ENCODE results near the gene ALDH5A1.
A peak's percentile ranks its signal among the peaks of the same experiment; 100 is the strongest.

Gene ALDH5A1

DNA sequence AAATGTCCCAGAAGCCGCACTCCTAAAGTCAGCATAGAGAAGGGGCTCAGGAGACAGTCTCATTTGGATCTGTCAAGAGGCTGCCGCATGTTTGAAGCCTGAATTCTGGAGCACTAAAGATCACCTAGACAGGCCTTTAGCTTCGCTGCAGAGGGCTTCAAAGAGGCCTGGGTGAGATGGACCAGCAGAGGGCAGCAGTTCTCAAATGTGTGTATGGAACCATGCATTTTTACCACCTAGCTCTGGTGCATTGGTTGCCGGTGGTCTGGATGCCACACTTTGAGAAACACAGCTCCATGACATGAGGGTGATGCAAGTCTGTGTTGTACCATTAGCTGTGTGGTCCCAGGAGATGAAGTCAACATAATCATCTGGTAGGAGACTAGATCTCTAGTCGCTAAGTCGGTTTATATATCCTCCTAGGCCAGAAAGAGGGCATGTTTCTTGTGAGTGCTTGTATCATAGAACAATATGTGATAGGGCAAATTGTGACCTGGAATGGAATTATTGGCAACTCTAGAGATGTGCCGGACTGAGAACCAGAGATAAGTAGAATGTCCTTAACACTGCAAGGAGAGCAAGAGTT is 86.4 kb downstream of the ALDH5A1 start (continued):
- peak; percentile 98 for TF ChIP-seq ZSCAN30 (tag by site-specific recombination; IDR thresholded peaks at IDR 0.05)
- TF ChIP-seq, protein P1, sequence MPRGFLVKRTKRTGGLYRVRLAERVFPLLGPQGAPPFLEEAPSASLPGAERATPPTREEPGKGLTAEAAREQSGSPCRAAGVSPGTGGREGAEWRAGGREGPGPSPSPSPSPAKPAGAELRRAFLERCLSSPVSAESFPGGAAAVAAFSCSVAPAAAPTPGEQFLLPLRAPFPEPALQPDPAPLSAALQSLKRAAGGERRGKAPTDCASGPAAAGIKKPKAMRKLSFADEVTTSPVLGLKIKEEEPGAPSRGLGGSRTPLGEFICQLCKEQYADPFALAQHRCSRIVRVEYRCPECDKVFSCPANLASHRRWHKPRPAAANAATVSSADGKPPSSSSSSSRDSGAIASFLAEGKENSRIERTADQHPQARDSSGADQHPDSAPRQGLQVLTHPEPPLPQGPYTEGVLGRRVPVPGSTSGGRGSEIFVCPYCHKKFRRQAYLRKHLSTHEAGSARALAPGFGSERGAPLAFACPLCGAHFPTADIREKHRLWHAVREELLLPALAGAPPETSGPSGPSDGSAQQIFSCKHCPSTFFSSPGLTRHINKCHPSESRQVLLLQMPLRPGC (tag by site-specific recombination; IDR thresholded peaks at IDR 0.05): no peak
- TF ChIP-seq ZNF701 (tag by site-specific recombination; IDR thresholded peaks at IDR 0.05): no peak
- no peak for TF ChIP-seq ZNF624 (tag by site-specific recombination; IDR thresholded peaks at IDR 0.05)
- TF ChIP-seq, protein P2, sequence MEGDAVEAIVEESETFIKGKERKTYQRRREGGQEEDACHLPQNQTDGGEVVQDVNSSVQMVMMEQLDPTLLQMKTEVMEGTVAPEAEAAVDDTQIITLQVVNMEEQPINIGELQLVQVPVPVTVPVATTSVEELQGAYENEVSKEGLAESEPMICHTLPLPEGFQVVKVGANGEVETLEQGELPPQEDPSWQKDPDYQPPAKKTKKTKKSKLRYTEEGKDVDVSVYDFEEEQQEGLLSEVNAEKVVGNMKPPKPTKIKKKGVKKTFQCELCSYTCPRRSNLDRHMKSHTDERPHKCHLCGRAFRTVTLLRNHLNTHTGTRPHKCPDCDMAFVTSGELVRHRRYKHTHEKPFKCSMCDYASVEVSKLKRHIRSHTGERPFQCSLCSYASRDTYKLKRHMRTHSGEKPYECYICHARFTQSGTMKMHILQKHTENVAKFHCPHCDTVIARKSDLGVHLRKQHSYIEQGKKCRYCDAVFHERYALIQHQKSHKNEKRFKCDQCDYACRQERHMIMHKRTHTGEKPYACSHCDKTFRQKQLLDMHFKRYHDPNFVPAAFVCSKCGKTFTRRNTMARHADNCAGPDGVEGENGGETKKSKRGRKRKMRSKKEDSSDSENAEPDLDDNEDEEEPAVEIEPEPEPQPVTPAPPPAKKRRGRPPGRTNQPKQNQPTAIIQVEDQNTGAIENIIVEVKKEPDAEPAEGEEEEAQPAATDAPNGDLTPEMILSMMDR (tag by site-specific recombination; IDR thresholded peaks at IDR 0.05): peak; percentile 81

DNA sequence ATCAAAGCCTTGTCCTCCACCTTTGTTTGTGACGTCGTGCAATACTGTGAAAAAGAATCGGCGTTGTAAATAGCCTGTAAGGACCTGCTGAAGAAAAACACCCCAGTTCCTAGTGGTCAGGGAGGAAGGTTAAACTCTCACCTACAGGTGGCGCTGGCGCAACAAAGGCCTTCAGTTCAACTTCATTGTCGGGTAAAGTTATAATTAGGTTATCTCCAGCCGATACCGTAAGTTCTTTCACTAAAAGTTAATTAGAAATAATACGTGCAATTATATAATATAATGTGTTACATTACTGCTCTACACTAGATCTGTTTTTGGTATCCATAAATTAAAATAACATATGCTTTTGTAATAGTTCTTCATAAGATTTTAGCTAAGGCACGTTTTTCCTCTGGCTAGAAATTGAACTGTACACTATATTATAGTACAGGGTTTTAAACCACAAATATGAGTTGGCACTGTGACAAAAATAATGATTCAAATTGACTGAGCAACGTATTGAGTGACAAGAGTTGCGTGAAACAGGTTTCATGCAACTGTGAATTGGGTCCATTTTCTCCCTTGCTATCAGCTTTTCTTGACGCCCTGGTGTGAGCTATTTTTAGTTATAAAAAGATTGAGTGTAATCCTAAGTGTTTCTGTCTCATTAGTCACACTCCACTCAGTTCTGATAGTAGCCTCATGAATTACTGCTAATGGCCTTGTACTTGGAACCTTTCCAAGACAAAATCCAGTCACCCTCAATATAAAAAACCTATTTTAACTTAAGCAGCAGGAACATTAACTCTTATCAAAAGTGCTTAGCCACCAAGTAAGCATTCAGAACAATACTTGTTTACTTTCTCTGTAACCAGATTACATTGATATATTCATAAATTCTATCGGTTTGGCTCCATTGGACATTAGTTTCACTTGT is 89.0 kb downstream of the ALDH5A1 start:
- Histone ChIP-seq H3K36me3 (ENCODE audit: control insufficient read depth in 2 of 2, insufficient read depth in 1 of 2, low read length in 2 of 2) (no peaks in the 10 kb centered on the region), H3K9me3 (ENCODE audit: control insufficient read depth, insufficient read depth, low read depth, low read length) (no peaks in the 10 kb centered on the region), H3K27ac (ENCODE audit: extremely low read depth, low read depth, low read length) (peak overlapping the region; percentile 44), H3K4me3 (ENCODE audit: low read depth, low read length) (peak overlapping the region; percentile 17; the same call in 1 of the 2 replicates), H3K4me1 (ENCODE audit: control insufficient read depth, insufficient read depth, low read length) (peaks cover 12% of the 10 kb centered on the region)
- CTCF ChIA-PET: interaction anchor here (0.6 to 9.8 kb wide), 50 partner anchors 8 to 485 kb away, joined by 3 to 121 read pairs (median 4); partner anchors contain the start of genes ACOT13, ALDH5A1, KIAA0319 and TDP2
- POLR2A ChIA-PET: interaction anchor here (0.6 to 2.7 kb wide), 7 partner anchors 9 to 192 kb away, joined by 3 to 28 read pairs (median 4); partner anchors contain the start of genes ACOT13, C6orf62, GMNN and TDP2
- TF ChIP-seq ZNF37A (tag by site-specific recombination; IDR thresholded peaks at IDR 0.05) (no peak), KLF9 (tag by site-specific recombination; IDR thresholded peaks at IDR 0.05; ENCODE audit: low read depth) (peak; percentile 45; the same call in 1 of the 2 replicates), WT1 (tag by site-specific recombination; IDR thresholded peaks at IDR 0.05) (peak; percentile 94), ZNF10 (tag by site-specific recombination; IDR thresholded peaks at IDR 0.05) (no peak; the same call in 1 of the 2 replicates), ZXDB (tag by site-specific recombination; IDR thresholded peaks at IDR 0.05) (peak; percentile 89), ZNF670 (tag by site-specific recombination; IDR thresholded peaks at IDR 0.05; ENCODE audit: low read depth) (no peak), KLF8 (tag by site-specific recombination; IDR thresholded peaks at IDR 0.05) (peak; percentile 69; the same call in 1 of the 2 replicates), ZNF510 (tag by site-specific recombination; IDR thresholded peaks at IDR 0.05; ENCODE audit: insufficient replicate concordance) (peak; percentile 5), ZNF112 (tag by site-specific recombination; IDR thresholded peaks at IDR 0.05) (no peak)
- TF ChIP-seq, protein P3, sequence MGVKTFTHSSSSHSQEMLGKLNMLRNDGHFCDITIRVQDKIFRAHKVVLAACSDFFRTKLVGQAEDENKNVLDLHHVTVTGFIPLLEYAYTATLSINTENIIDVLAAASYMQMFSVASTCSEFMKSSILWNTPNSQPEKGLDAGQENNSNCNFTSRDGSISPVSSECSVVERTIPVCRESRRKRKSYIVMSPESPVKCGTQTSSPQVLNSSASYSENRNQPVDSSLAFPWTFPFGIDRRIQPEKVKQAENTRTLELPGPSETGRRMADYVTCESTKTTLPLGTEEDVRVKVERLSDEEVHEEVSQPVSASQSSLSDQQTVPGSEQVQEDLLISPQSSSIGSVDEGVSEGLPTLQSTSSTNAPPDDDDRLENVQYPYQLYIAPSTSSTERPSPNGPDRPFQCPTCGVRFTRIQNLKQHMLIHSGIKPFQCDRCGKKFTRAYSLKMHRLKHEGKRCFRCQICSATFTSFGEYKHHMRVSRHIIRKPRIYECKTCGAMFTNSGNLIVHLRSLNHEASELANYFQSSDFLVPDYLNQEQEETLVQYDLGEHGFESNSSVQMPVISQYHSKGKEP (tag by site-specific recombination; IDR thresholded peaks at IDR 0.05): peak; percentile 96
- TF ChIP-seq, protein P4, sequence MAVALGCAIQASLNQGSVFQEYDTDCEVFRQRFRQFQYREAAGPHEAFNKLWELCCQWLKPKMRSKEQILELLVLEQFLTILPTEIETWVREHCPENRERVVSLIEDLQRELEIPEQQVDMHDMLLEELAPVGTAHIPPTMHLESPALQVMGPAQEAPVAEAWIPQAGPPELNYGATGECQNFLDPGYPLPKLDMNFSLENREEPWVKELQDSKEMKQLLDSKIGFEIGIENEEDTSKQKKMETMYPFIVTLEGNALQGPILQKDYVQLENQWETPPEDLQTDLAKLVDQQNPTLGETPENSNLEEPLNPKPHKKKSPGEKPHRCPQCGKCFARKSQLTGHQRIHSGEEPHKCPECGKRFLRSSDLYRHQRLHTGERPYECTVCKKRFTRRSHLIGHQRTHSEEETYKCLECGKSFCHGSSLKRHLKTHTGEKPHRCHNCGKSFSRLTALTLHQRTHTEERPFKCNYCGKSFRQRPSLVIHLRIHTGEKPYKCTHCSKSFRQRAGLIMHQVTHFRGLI (tag by site-specific recombination; IDR thresholded peaks at IDR 0.05): 0 out of 2 replicates have a peak, but pooled peaks have one; percentile 58
- TF ChIP-seq, protein P5, sequence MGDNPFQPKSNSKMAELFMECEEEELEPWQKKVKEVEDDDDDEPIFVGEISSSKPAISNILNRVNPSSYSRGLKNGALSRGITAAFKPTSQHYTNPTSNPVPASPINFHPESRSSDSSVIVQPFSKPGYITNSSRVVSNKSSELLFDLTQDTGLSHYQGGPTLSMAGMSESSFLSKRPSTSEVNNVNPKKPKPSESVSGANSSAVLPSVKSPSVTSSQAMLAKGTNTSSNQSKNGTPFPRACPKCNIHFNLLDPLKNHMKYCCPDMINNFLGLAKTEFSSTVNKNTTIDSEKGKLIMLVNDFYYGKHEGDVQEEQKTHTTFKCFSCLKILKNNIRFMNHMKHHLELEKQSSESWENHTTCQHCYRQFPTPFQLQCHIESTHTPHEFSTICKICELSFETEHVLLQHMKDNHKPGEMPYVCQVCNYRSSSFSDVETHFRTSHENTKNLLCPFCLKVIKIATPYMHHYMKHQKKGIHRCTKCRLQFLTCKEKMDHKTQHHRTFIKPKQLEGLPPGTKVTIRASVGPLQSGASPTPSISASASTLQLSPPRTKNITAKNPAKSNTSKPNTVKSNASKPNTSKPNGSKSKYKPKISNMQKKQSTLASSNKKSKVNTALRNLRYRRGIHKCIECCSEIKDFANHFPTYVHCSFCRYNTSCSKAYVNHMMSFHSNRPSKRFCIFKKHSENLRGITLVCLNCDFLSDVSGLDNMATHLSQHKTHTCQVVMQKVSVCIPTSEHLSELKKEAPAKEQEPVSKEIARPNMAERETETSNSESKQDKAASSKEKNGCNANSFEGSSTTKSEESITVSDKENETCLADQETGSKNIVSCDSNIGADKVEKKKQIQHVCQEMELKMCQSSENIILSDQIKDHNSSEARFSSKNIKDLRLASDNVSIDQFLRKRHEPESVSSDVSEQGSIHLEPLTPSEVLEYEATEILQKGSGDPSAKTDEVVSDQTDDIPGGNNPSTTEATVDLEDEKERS (tag by site-specific recombination; IDR thresholded peaks at IDR 0.05): 0 out of 2 replicates have a peak, but pooled peaks have one; percentile 24
- TF ChIP-seq, protein P6, sequence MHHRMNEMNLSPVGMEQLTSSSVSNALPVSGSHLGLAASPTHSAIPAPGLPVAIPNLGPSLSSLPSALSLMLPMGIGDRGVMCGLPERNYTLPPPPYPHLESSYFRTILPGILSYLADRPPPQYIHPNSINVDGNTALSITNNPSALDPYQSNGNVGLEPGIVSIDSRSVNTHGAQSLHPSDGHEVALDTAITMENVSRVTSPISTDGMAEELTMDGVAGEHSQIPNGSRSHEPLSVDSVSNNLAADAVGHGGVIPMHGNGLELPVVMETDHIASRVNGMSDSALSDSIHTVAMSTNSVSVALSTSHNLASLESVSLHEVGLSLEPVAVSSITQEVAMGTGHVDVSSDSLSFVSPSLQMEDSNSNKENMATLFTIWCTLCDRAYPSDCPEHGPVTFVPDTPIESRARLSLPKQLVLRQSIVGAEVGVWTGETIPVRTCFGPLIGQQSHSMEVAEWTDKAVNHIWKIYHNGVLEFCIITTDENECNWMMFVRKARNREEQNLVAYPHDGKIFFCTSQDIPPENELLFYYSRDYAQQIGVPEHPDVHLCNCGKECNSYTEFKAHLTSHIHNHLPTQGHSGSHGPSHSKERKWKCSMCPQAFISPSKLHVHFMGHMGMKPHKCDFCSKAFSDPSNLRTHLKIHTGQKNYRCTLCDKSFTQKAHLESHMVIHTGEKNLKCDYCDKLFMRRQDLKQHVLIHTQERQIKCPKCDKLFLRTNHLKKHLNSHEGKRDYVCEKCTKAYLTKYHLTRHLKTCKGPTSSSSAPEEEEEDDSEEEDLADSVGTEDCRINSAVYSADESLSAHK (tag by site-specific recombination; IDR thresholded peaks at IDR 0.05): peak; percentile 95
- TF ChIP-seq, protein P7, sequence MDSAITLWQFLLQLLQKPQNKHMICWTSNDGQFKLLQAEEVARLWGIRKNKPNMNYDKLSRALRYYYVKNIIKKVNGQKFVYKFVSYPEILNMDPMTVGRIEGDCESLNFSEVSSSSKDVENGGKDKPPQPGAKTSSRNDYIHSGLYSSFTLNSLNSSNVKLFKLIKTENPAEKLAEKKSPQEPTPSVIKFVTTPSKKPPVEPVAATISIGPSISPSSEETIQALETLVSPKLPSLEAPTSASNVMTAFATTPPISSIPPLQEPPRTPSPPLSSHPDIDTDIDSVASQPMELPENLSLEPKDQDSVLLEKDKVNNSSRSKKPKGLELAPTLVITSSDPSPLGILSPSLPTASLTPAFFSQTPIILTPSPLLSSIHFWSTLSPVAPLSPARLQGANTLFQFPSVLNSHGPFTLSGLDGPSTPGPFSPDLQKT (IDR thresholded peaks at IDR 0.05; ENCODE audit: borderline replicate concordance, low read depth, low read length): no peak

Measured in HEK293 (cell line).